ENCODE results near the gene PKHD1.

DNA sequence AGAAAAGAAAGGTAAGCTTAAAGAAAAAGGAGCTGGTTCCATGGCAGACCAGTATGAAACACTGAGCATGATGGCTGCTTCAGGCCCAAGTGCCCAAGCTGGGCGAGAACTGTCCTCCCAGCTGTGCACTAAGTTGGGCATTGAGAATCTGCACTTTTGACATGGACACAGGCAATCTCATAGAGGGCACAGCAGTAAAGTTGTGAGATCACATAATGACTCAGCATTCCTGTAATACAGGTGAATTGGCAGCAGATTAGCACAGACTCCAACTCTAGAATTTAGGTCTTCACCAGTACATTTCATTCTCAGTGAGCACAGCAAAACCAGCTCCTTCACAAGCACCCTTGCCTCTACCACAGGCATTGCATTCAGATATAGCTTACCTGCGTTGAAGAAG, 343.4 kb downstream of the PKHD1 start:
- TF ChIP-seq EZH2 (IDR thresholded peaks at IDR 0.05; ENCODE audit: borderline replicate concordance) (no peak), EZH2phosphoT487 (IDR thresholded peaks at IDR 0.05; ENCODE audit: low read depth, severe bottlenecking, unreplicated experiment) (no peak)
- TF ChIP-seq, protein P1, sequence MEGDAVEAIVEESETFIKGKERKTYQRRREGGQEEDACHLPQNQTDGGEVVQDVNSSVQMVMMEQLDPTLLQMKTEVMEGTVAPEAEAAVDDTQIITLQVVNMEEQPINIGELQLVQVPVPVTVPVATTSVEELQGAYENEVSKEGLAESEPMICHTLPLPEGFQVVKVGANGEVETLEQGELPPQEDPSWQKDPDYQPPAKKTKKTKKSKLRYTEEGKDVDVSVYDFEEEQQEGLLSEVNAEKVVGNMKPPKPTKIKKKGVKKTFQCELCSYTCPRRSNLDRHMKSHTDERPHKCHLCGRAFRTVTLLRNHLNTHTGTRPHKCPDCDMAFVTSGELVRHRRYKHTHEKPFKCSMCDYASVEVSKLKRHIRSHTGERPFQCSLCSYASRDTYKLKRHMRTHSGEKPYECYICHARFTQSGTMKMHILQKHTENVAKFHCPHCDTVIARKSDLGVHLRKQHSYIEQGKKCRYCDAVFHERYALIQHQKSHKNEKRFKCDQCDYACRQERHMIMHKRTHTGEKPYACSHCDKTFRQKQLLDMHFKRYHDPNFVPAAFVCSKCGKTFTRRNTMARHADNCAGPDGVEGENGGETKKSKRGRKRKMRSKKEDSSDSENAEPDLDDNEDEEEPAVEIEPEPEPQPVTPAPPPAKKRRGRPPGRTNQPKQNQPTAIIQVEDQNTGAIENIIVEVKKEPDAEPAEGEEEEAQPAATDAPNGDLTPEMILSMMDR (IDR thresholded peaks at IDR 0.05; ENCODE audit: poor library complexity): no peak

Measured in hepatocyte (in vitro differentiated cells).